Nephron progenitor cell (in vitro differentiated cells): ENCODE data around the gene NIFK.
A peak's percentile ranks its signal among the peaks of the same experiment; 100 is the strongest.

Source experiments
- DNase-seq: peaks from one replicate; pipeline ENCODE4 v3.0.0; 2021
- H3K27ac Mint-ChIP-seq: 2 replicates; pipeline ENCODE4 v1.8.0; 2021; ENCODE audit warnings: mild to moderate bottlenecking, moderate library complexity, mixed read lengths
- H3K27me3 Mint-ChIP-seq: 2 replicates; pipeline ENCODE4 v1.8.0; 2021; ENCODE audit warnings: mild to moderate bottlenecking, low read depth, mixed read lengths; ENCODE audit not compliant: poor library complexity
- H3K36me3 Mint-ChIP-seq: 2 replicates; pipeline ENCODE4 v1.8.0; 2021; ENCODE audit warnings: low read depth, mixed read lengths
- H3K4me1 Mint-ChIP-seq: 2 replicates; pipeline ENCODE4 v1.8.0; 2021; ENCODE audit warnings: mixed read lengths
- H3K4me3 Mint-ChIP-seq: 2 replicates; pipeline ENCODE4 v1.8.0; 2021; ENCODE audit warnings: mild to moderate bottlenecking, moderate library complexity, mixed read lengths
- H3K9me3 Mint-ChIP-seq: 2 replicates; pipeline ENCODE4 v1.8.0; 2021; ENCODE audit warnings: mild to moderate bottlenecking, moderate library complexity, mixed read lengths
- CTCF ChIP-seq: fragments of 200-600 bp; sonication (generic); IDR thresholded peaks from 2 replicates; pipeline ENCODE4 v1.5.0; 2021; ENCODE audit warnings: antibody characterized with exemption

The NIFK gene

GRCh38 chr2:121736462-121737336 lies at the start of gene NIFK:
Gene NIFK (minus strand): TSS chr2:121736875. CDS start chr2:121736850, 25 bp downstream.
- peaks cover 25% of the 10 kb centered on the region for H3K27me3 Mint-ChIP-seq
- DNase-seq: peak; percentile 100
- no peaks in the 10 kb centered on the region for H3K9me3 Mint-ChIP-seq
- H3K36me3 Mint-ChIP-seq: peaks cover 22% of the 10 kb centered on the region
- H3K4me1 Mint-ChIP-seq: peaks cover 22% of the 10 kb centered on the region
- no peak for TF ChIP-seq CTCF
- peak within 1 kb of the TSS; percentile 99 for H3K4me3 Mint-ChIP-seq
- peak within 1 kb of the TSS; percentile 96 for H3K27ac Mint-ChIP-seq

- H3K36me3 Mint-ChIP-seq: no peaks in the 10 kb centered on the region
- TF ChIP-seq CTCF: no peak
- H3K27ac Mint-ChIP-seq: no peak overlapping the region
Observed at GRCh38 chr2:121783180-121783579, 46.5 kb upstream of the NIFK start.

GRCh38 chr2:121778741-121779487 lies 42.2 kb upstream of the NIFK start:
- H3K4me3 Mint-ChIP-seq: no peak overlapping the region
- H3K9me3 Mint-ChIP-seq: no peaks in the 10 kb centered on the region
- peaks cover 6% of the 10 kb centered on the region for H3K4me1 Mint-ChIP-seq
- no peak overlapping the region for H3K27ac Mint-ChIP-seq
- TF ChIP-seq CTCF: no peak
- H3K36me3 Mint-ChIP-seq: no peaks in the 10 kb centered on the region
- H3K27me3 Mint-ChIP-seq: peaks cover 7% of the 10 kb centered on the region
- DNase-seq: no peak

More at GRCh38 chr2:121783180-121783579, 46.5 kb upstream of the NIFK start:
- Mint-ChIP-seq H3K9me3 (peaks cover under 1% of the 10 kb centered on the region), H3K4me1 (no peaks in the 10 kb centered on the region), H3K27me3 (peaks cover 8% of the 10 kb centered on the region), H3K4me3 (no peak overlapping the region)
- DNase-seq: no peak

- H3K4me1 Mint-ChIP-seq: peaks cover 15% of the 10 kb centered on the region
- no peak overlapping the region for H3K27ac Mint-ChIP-seq
- TF ChIP-seq CTCF: no peak
- peaks cover 12% of the 10 kb centered on the region for H3K27me3 Mint-ChIP-seq
- no peaks in the 10 kb centered on the region for H3K9me3 Mint-ChIP-seq
- H3K36me3 Mint-ChIP-seq: no peaks in the 10 kb centered on the region
- no peak for DNase-seq
- H3K4me3 Mint-ChIP-seq: no peak overlapping the region
Observed at GRCh38 chr2:121777699-121778058, 41.0 kb upstream of the NIFK start.

GRCh38 chr2:121776885-121777698 lies 40.4 kb upstream of the NIFK start:
- Mint-ChIP-seq H3K4me1 (peaks cover 21% of the 10 kb centered on the region), H3K27me3 (peaks cover 12% of the 10 kb centered on the region), H3K36me3 (no peaks in the 10 kb centered on the region), H3K4me3 (no peak overlapping the region), H3K27ac (no peak overlapping the region), H3K9me3 (no peaks in the 10 kb centered on the region)
- no peak for TF ChIP-seq CTCF
- no peak for DNase-seq
